Activated T-helper 1 cell treated with Interleukin-2 at 50 U/mL for 16 hours (primary cell): Measurements from ENCODE around the gene OR51M1.
"Not testable (repeated sequence)": the region's sequence is repeated elsewhere in the genome, so short reads cannot be mapped to it uniquely, and the experiment has no call there.

Source experiments
- DNase-seq: peaks from one replicate; pipeline ENCODE4 v3.0.0-alpha.2; 2020; ENCODE audit warnings: low read depth

OR51M1 gene, protein sequence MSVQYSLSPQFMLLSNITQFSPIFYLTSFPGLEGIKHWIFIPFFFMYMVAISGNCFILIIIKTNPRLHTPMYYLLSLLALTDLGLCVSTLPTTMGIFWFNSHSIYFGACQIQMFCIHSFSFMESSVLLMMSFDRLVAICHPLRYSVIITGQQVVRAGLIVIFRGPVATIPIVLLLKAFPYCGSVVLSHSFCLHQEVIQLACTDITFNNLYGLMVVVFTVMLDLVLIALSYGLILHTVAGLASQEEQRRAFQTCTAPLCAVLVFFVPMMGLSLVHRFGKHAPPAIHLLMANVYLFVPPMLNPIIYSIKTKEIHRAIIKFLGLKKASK

DNA sequence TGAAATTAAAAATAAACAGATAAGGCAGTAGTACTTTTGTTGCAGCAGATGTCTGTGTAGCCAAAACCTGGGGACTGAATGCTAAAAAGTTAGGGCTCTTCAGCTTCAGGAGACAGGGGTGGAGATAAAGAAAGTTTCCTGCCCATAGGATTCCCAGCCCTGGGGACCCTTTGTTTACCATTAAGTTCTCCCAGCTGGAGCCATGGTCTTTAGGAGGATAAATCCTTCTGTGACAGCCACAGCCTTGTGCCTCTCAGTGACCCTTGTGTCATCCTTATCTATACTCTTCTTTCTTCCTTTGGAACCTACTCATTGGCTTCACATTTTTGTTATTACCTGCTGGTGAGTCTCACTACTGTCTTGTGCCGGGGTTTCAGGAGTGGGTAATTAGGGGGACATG, at the start of gene OR51M1:
Gene OR51M1 (plus strand): TSS at position 237 of the 400 bp plus-strand sequence. CDS start 5,587 bp downstream, outside the sequence.
- no peak for DNase-seq

DNA sequence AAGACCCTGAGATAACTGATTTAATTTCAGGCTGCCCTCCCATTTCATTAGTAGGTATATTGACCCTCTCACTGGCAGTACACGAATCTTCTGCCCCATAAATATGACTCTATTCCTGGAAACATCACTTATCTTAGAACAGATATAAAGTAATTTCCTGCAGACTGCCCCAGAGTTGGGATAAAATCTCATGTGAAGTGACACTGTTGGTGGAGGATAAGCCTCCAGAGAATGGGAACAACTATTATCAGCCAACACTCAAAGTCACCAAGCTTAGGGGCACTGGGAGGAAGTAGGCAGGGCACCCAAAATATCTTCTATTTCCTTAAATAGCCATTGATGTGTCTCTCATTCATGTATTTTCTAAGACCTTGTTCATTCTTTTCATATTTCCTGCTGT, 48.4 kb upstream of the OR51M1 start:
- no peak for DNase-seq

- DNase-seq, result no peak
Measured at GRCh38 chr11:5336331-5336730, 47.3 kb upstream of the OR51M1 start.

DNA sequence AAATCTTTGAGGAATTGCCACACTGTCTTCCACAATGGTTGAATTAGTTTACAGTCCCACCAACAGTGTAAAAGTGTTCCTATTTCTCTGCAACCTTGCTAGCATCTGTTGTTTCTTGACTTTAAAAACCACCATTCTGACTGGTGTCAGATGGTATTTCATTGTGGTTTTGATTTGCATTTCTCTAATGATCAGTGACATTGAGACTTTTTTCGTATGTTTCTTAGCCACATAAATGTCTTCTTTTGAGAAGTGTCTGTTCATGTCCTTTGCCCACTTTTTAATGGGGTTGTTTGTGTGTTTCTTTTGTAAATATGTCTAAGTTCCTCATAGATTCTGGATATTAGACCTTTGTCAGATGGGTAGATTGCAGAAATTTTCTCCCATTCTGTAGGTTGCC, 46.4 kb upstream of the OR51M1 start:
- DNase-seq, result not testable (repeated sequence)

DNA sequence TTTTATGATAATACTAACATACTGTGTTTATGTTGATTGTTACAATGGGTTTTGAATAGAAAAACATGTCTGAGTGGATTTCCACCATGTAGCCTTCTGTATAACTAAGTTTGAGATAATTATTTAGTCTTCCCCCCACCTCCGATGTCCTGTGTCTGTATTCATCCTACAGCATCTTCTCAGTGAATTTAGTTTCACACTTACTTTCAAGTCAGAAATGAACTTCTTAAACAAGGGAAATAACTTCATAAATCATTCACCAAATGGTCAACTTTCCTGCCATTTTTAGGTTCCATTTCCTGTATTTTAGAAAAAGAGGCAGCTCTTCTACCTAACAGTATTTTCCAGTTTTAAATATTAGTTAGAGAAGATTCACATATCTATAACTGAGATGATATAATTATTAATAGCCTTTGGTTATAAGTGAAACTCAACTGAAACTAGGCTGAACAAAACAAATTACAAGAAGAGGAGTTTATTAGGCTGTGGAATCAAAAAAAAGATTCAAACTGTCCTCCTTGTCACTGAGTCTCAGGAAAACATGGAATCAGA, 43.8 kb upstream of the OR51M1 start:
- no peak for DNase-seq

DNA sequence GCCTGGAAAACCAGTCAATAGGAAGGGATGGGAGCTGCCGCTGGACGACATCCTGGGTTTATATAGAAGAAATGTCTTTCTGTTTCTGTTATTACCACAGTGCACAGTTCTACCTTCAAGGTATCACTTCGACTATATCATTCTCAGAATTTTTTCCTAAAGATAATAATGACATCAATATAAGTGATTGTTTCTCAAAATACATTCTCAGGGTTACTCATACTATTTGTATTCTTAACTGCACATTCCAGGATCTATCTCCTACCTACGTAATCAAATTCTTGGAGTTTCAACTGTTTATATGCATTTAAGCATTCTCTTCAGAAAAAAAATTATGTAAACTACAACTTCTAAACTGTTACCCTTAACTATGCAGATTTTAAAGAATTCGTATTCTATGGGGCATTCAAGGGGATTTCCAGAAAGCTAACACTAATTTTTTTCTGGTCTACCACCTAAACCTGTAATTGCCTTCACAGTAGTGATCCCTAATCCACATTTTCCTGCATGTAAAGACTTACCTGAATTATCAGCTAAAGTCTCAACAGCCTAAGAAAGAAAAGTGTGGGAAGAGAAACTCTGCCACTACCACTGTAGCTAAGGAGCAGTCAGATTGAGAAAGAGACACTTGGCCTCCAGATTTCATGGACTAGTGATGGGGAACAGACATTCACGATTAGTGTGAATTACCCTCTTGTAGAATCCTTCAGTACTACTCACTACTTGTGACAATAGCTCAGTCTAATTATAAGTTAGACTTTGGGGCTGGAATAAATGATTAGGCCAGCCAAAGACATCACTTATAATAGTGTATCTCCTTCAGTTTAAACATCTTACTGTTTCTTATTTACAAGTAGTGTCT, 39.9 kb upstream of the OR51M1 start, which contains the start of gene OR51B5:
Gene OR51B5 (minus strand): TSS at position 51 of the 862 bp plus-strand sequence. CDS start 0 bp downstream, at position 51.
- no peak for DNase-seq

- no peak for DNase-seq
Measured at GRCh38 chr11:5345831-5346230, 37.8 kb upstream of the OR51M1 start.

- no peak for DNase-seq
Measured at GRCh38 chr11:5348551-5349194, 34.9 kb upstream of the OR51M1 start.

DNA sequence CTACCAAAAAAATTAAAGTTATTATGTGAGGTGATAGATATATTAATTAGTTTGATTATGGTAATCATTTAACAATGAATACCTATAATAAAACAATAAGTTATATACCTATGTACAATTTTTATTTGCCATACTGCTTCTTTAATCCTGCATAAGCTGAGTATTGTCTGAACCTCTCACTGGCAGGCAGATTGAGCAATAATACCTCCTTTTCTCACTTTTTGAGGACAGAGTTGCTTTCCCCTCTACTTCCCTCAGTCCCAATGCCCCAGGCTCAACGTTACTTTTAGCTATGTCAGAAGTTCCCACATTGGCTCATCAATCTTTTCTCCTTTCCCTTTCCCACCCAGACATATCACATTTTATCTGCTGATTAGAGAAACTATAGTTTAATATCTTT, 34.1 kb upstream of the OR51M1 start:
- no peak for DNase-seq

DNA sequence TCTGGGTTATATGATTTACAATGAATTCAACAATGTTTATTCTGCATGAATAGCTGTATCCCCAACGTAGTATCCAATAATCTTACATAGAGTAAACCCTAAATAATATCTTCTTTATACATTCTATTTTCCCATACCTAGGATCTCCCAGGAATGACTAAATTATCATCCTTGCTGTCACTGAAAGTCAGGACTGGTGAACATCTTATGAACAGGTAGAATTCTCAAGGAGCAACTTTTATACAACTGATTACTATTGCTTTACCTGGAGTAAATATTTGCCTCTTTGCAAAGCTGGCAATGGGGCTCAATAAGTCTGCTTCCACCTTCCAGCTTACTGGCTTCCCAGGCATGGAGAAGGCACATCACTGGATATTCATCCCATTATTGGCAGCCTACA, 32.4 kb upstream of the OR51M1 start, which contains the start of gene OR51B6:
Gene OR51B6 (plus strand): TSS at position 301 of the 400 bp plus-strand sequence. CDS start 0 bp downstream, at position 301.
- DNase-seq, result no peak

- DNase-seq, result not testable (repeated sequence)
Measured at GRCh38 chr11:5356031-5356430, 27.6 kb upstream of the OR51M1 start.

DNA sequence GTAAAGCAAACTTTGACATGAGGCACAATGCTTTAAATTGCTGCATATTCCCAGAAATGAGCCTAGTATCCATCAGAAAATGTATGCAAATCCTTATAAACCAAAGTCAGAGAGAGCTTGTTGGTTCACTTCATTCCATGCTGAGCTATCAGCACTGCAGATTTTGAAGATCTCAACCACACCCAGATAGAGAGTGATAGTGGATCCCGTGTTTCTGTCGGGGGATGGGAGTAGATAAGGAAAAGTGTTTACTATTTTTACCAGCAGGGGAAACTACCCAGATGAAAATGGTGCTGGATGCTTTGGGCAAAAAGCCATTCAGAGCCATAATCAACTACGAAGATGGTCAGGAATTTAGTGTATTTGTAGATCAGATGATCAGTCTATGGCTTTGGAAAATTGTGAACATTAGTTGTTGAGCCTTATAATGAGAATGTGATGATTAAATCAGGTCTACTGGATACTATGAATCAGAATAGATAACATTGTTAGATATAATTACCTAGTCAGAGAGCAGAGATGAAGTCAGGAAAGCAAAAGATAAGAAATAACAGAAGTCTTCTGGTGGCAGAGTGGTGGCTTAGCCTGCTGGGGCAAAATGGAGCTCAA, 21.5 kb upstream of the OR51M1 start:
- no peak for DNase-seq

DNA sequence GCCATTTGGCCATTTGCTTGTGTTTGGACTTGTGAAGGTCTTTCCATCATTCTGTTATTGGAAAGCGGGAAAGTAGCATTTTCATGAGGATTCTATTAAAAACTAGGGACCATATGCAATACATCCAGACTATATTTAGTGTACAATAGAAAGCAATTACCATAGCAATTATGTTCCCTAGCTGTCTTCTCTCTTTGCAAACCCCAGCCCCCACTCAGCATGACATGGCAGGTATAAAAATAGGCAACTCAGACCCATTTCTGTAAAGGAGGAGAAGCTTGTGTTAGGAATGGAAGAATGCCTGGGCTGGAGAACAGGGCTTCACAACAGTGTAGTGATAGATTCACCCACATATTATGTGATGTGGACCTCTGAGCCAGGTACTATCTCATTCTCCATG, 19.9 kb upstream of the OR51M1 start:
- no peak for DNase-seq

GRCh38 chr11:5364214-5364613, 19.4 kb upstream of the OR51M1 start:
- no peak for DNase-seq

DNA sequence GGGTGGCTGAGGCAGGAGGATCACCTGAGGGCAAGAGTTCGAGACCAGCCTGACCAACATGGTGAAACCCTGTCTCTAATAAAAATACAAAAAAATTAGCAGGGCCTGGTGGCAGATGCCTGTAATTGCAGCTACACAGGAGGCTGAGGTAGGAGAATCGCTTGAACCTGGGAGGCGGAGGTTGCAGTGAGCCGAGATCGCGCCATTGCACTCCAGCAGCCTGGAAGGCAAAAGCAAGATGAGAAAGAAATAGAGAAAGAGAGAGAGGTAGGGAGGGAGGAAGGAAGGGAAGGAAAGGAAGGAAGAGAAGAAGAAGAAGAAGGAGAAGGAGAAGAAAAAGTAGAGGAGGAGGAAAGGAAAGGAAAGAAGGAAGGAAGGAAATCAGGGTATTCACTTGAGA, 17.2 kb upstream of the OR51M1 start:
- not testable (repeated sequence) for DNase-seq

DNA sequence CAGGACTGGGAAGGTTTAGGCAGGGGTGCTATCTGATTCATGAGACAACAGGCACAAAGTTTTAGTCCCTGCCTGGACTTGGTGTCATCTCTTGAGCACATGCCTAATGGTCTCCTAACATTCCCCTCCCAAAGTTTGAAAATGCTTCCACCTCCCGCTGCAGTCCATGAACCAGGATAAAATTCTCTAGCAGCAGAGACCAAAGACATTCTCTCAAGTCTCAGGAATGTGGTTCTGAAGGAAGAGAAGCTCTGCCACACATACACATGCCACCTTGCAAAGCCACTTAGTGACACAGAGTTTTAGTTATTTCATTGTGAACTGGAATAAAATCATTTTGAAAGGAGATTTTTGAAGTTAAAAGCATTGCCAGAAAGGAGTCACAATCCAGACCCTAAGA, 16.8 kb upstream of the OR51M1 start:
- no peak for DNase-seq

DNA sequence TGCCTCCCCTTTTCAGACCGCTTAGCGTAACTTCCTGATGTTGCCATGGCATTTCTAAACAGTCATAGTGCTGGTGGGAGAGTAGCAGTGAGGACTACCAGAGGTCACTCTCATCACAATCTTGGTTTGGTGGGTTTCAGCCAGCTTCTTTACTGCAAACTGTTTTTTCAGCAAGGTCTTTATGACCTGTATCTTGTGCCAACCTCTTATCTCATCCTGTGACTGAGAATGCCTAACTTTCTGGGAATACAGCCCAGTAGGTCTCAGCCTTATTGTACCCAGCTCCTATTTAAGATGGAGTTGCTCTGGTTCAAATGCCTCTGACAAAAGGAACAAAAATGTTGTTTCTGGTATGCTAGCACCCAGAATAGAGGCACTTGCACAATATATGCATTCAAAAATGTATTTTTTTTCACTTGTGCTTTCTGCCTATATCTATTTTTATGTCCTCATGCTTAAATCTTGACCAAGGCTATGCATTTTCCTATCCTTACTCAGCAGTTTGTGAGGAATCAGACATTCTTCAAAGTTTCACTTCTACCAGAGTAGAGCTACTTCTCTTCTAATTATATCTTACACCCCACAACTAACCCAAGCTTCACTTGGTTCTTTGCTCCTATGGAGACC, 16.1 kb upstream of the OR51M1 start:
- DNase-seq, result no peak

- no peak for DNase-seq
Measured at GRCh38 chr11:5368502-5369043, 15.0 kb upstream of the OR51M1 start.

GRCh38 chr11:5369789-5370188, 13.8 kb upstream of the OR51M1 start:
- no peak for DNase-seq

DNA sequence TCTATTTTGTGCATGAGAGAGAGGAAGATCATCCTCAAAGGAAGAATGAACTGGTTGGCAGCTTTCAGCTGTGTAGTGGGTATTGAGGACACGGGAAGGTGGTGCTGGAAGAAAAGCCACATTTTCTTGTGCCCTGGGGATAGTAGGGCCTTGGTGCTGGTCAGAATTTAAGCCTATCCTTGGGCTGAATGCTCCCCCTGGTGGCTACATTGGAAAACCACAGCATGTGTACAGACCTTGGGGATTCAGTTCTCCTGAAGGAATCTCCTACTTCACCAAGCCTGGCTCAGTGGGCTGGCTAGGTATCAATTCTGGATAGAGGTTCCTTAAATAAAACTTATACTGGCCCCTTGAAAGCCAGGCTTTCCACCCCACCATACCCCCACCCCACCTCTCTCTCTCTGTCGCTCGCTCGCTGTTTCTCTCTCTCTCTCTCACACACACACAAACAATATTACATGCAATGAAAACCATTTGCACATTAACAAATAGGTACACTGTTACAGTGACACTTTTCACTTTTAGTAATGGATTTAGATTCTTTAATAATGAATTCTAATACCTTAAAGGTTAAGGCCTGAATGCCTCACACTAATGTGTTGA, 2.8 kb upstream of the OR51M1 start:
- no peak for DNase-seq

- no peak for DNase-seq
Measured at GRCh38 chr11:5384335-5384734, 723 bp downstream of the OR51M1 start.
